Neural cell (in vitro differentiated cells): ENCODE measurements around the gene NHSL1. TPM values are rescaled to one million over a fixed set of nuclear protein-coding genes. Genes with fewer than 3 reads are reported as not detected.

ENCODE experiments used
- H2AFZ ChIP-seq: fragments of 200-600, 300-800 bp; sonication (generic), shearing (Covaris generic); 2 replicates; pipeline ENCODE4 v1.6.0; 2014; ENCODE audit warnings: low read depth, mild to moderate bottlenecking, antibody characterized with exemption, low read length, moderate library complexity
- H3F3A ChIP-seq: fragments of 200-600 bp; shearing (Covaris generic); 2 replicates; pipeline ENCODE4 v1.6.1; 2016; ENCODE audit warnings: mild to moderate bottlenecking, moderate library complexity, mixed read lengths, antibody characterized with exemption, low read length; ENCODE audit not compliant: insufficient read depth, poor library complexity, severe bottlenecking
- H3K27ac ChIP-seq: fragments of 200-600, 300-800 bp; sonication (generic), shearing (Covaris generic); 2 replicates; pipeline ENCODE4 v1.5.1; 2014; ENCODE audit warnings: mild to moderate bottlenecking, low read length, moderate library complexity
- H3K27me3 ChIP-seq: fragments of 300-800, 200-600 bp; sonication (generic), shearing (Covaris generic); 2 replicates; pipeline ENCODE4 v1.6.0; 2014; ENCODE audit warnings: mild to moderate bottlenecking, low read depth, low read length, moderate library complexity; ENCODE audit not compliant: insufficient read depth
- H3K36me3 ChIP-seq: fragments of 300-800, 200-600 bp; sonication (generic), shearing (Covaris generic); 2 replicates; pipeline ENCODE4 v1.5.1; 2014; ENCODE audit warnings: mild to moderate bottlenecking, antibody characterized with exemption, low read length, moderate library complexity; ENCODE audit not compliant: insufficient read depth
- H3K4me2 ChIP-seq: fragments of 300-800, 200-600 bp; sonication (generic), shearing (Covaris generic); 2 replicates; pipeline ENCODE4 v1.6.0; 2014; ENCODE audit warnings: mild to moderate bottlenecking, low read length
- H3K4me3 ChIP-seq: fragments of 300-800, 200-600 bp; sonication (generic), shearing (Covaris generic); 2 replicates; pipeline ENCODE4 v1.5.1; 2014; ENCODE audit warnings: mild to moderate bottlenecking, low read length, moderate library complexity
- H3K79me2 ChIP-seq: fragments of 200-600 bp; shearing (Covaris generic); replicated peaks from 2 replicates; pipeline ENCODE4 v1.6.0; 2014; ENCODE audit warnings: mild to moderate bottlenecking, low read length, moderate library complexity; ENCODE audit not compliant: insufficient read depth
- H3K9ac ChIP-seq: fragments of 300-800, 200-600 bp; sonication (generic), shearing (Covaris generic); 2 replicates; pipeline ENCODE4 v1.6.1; 2016; ENCODE audit warnings: mild to moderate bottlenecking, low read length, mixed read lengths
- H3K9me2 ChIP-seq: fragments of 200-600 bp; shearing (Covaris generic); 2 replicates; pipeline ENCODE4 v1.6.1; 2016; ENCODE audit warnings: mild to moderate bottlenecking, low read length, mixed read lengths; ENCODE audit not compliant: insufficient read depth
- H3K9me3 ChIP-seq: fragments of 200-600, 300-800 bp; sonication (generic), shearing (Covaris generic); 2 replicates; pipeline ENCODE4 v1.6.1; 2016; ENCODE audit warnings: mild to moderate bottlenecking, mixed run types, low read length, moderate library complexity, mixed read lengths
- H4K20me1 ChIP-seq: fragments of 200-600 bp; shearing (Covaris generic); 2 replicates; pipeline ENCODE4 v1.6.1; 2016; ENCODE audit warnings: mild to moderate bottlenecking, mixed run types; ENCODE audit not compliant: insufficient read depth
- CTCF ChIP-seq: fragments of 450-650 bp; IDR thresholded peaks from 2 replicates; pipeline ENCODE4 v1.5.1; 2014; ENCODE audit warnings: antibody characterized with exemption, mild to moderate bottlenecking, moderate library complexity; ENCODE audit not compliant: poor library complexity, severe bottlenecking
- EP300 ChIP-seq: fragments of 450-650 bp; conservative IDR thresholded peaks from 2 replicates; pipeline ENCODE4 v1.6.1; 2014; ENCODE audit warnings: antibody characterized with exemption, mild to moderate bottlenecking, moderate library complexity; ENCODE audit not compliant: poor library complexity, severe bottlenecking
- EZH2 ChIP-seq: fragments of 200-600, 300-800 bp; shearing (Covaris generic), sonication (generic); IDR thresholded peaks from 2 replicates; pipeline ENCODE4 v1.6.1; 2014; ENCODE audit warnings: antibody characterized with exemption, low read length, borderline replicate concordance, mild to moderate bottlenecking; ENCODE audit not compliant: insufficient read depth, poor library complexity, severe bottlenecking
- MXI1 ChIP-seq: fragments of 450-650 bp; conservative IDR thresholded peaks from 2 replicates; pipeline ENCODE4 v1.6.1; 2014; ENCODE audit warnings: antibody characterized with exemption, mild to moderate bottlenecking; ENCODE audit not compliant: poor library complexity, severe bottlenecking
- POLR2AphosphoS5 ChIP-seq: IDR thresholded peaks from 2 replicates; pipeline ENCODE4 v1.6.1; 2012
- RAD21 ChIP-seq: fragments of 450-650 bp; conservative IDR thresholded peaks from 2 replicates; pipeline ENCODE4 v1.6.1; 2014; ENCODE audit warnings: antibody characterized with exemption, mild to moderate bottlenecking, moderate library complexity
- REST ChIP-seq: IDR thresholded peaks from 2 replicates; pipeline ENCODE4 v1.6.1; 2012; ENCODE audit warnings: borderline replicate concordance
- SMC3 ChIP-seq: fragments of 450-650 bp; conservative IDR thresholded peaks from 2 replicates; pipeline ENCODE4 v1.6.1; 2014; ENCODE audit warnings: antibody characterized with exemption, mild to moderate bottlenecking, moderate library complexity; ENCODE audit not compliant: poor library complexity
- TAF1 ChIP-seq: IDR thresholded peaks from 2 replicates; pipeline ENCODE4 v1.6.1; 2012; ENCODE audit warnings: low read depth
- polyA plus RNA-seq: library from polyadenylated mRNA; depleted of rRNA; stranded (reverse); fragments of >200 nt; gene quantifications from 2 replicates; pipeline ENCODE4 v1.2.3, GENCODE V29; 2014

Gene NHSL1
- polyA plus RNA-seq, 1 donor from 2014 or later = 2.4 TPM

- H3K36me3 ChIP-seq = no peaks in the 10 kb centered on the region
- no peak overlapping the region for H3K4me3 ChIP-seq
- no peaks in the 10 kb centered on the region for H3K9me2 ChIP-seq
These were observed 43.4 kb downstream of the NHSL1 start for GRCh38 chr6:138455746-138456400.

GRCh38 chr6:138454981-138455706, 44.1 kb downstream of the NHSL1 start:
- Histone ChIP-seq H3K4me2 (no peak overlapping the region), H3F3A (peaks cover 4% of the 10 kb centered on the region), H3K27me3 (no peaks in the 10 kb centered on the region), H3K4me3 (no peak overlapping the region), H4K20me1 (no peaks in the 10 kb centered on the region), H3K27ac (no peak overlapping the region), H3K9me2 (no peaks in the 10 kb centered on the region), H3K36me3 (no peaks in the 10 kb centered on the region), H3K9ac (no peak overlapping the region), H3K79me2 (no peaks in the 10 kb centered on the region), H2AFZ (no peak overlapping the region), H3K9me3 (no peaks in the 10 kb centered on the region)
- TF ChIP-seq CTCF (no peak), EP300 (no peak), RAD21 (no peak), EZH2 (no peak), POLR2AphosphoS5 (no peak), SMC3 (no peak), MXI1 (no peak), REST (no peak), TAF1 (no peak)

More at GRCh38 chr6:138455746-138456400, 43.4 kb downstream of the NHSL1 start:
- Histone ChIP-seq H3K9ac (no peak overlapping the region), H4K20me1 (no peaks in the 10 kb centered on the region), H3K9me3 (no peaks in the 10 kb centered on the region), H2AFZ (no peak overlapping the region), H3K4me2 (no peak overlapping the region), H3K27me3 (no peaks in the 10 kb centered on the region), H3K27ac (no peak overlapping the region), H3K79me2 (no peaks in the 10 kb centered on the region), H3F3A (peaks cover 2% of the 10 kb centered on the region)
- no peak for TF ChIP-seq MXI1
- no peak for TF ChIP-seq EZH2
- TF ChIP-seq REST = no peak
